ENCODE data around the gene HACD3.

DNA sequence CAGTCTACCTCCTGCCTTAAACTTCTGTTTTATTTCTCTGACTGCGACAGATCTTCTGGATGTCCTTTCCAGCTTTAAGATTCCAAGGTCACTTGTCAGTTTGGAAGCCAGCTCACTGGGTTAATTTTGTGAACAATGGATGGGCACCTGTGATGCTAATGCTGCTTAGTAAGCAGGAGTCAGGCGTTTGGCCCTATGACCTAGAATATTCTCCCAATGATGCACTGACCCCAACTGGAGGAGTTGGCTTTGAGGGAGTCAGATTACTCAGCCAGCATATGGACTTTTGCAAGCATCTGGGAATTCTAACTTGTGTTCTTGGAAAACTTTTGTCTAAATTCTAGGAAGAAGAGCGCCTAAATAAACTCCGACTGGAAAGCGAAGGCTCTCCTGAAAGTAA lies 28.1 kb downstream of the HACD3 start:
- TF ChIP-seq POLR2AphosphoS5 (IDR thresholded peaks at IDR 0.05; ENCODE audit: low read depth, low read length) (no peak), POLR2A (IDR thresholded peaks at IDR 0.05; ENCODE audit: low read depth, low read length) (no peak), POU2F2 (IDR thresholded peaks at IDR 0.05; ENCODE audit: low read depth, low read length) (no peak), TAF1 (IDR thresholded peaks at IDR 0.05; ENCODE audit: low read depth, low read length) (no peak), PAX5 (IDR thresholded peaks at IDR 0.05; ENCODE audit: insufficient read depth, low read length, severe bottlenecking) (no peak), SPI1 (IDR thresholded peaks at IDR 0.05; ENCODE audit: low read depth, low read length) (no peak)
